GM15510 (cell line): Measurements from ENCODE around the gene TEX54.

Experiments used
- POLR2A ChIP-seq: IDR thresholded peaks from 3 replicates; pipeline ENCODE4 v1.6.1; 2011; ENCODE audit warnings: borderline replicate concordance; ENCODE audit not compliant: insufficient read length; ENCODE audit errors: extremely low read depth

Gene TEX54

DNA sequence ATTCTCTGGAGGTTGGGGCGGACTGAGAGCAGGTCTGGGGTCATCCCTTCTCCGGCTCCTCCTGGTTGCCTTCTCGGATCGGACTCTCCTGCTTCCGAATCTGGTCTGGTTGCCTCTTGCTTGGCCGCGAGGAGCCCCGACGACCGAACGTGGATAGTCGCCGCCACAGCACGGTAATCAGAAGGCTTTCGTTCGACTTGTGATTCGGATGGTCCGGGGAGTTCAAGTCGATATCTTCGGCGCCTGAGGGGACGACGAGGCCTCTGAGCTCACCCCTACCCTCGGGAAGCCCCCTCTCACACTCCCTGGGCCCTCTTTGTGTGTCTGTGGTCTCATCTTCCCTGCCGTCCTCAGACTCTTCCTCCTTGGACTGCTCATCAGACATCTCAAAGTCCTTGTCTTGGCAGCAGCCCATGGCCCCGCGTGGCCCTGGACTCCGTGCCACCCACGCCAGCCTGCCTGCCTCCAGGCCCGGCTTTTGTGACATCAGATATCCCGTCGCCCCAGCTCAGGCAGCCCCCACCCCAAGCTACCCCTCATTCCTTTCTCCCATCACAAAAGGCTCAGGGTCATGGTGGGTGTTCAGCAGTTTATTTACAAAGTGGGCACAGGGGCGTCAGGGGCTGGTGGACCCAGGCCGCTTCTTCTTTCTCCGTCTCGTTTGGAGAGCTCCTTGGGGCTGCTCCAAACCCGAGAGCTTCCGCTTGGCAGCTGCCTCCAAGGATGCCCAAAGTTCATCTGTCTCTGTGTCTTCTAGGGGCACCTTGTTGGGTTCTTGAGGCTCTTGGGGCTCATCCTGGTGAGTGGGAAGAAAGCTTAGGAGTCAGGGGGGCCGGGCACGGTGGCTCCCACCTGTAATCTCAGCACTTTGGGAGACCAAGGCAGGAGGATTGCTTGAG, at the start of gene TEX54:
Gene TEX54 (minus strand): TSS at position 506 of the 899 bp plus-strand sequence.
- no peak for TF ChIP-seq POLR2A

DNA sequence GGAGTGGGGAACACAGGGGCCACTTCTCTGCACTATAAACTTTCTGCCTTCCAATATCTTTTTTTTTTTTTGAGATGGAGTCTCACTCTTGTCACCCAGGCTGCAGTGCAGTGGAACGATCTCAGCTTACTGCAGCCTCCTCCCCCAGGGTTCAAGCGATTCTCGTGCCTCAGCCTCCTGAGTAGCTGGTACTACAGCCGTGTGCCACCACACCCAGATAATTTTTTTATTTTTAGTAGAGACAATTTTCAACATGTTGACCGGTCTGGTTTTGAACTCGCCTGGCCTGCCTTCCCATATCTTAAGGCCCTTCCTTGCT, 49.7 kb upstream of the TEX54 start:
- no peak for TF ChIP-seq POLR2A

DNA sequence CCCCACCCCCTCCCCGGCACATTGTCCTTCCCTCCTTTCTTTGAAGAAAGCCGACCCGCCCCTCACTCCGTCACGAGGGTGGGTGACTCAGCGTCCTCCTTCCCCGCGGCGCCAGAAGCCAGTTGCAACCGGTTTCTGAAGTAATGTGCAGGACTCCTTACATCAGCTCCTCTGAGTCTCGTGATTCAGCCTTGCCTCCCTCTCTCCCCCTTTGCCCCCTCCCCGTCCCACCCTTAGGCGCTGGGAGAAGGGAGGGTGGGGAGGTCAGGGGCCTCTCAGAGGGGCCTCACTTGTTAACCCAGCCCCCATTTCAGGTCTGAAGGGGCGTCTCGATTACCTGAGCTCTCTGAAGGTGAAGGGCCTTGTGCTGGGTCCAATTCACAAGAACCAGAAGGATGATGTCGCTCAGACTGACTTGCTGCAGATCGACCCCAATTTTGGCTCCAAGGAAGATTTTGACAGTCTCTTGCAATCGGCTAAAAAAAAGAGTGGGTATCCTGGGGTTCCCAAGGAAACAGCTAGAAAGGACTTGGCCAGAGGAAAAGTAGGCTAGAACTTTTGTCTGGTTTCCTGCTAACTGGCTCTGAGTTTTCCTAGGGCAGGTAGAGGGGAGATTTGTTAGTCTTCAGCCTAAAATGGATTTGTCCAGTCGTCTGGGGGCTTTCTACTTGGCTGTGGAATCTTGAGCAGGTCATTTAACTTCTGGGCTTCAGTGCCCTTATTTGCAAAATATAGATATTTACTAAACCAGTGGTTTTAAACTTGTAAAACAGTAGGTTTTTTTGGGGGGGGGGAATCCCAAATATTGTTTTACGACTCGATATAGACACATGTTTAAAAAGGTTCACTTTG, 49.2 kb upstream of the TEX54 start:
- peak; percentile 39 for TF ChIP-seq POLR2A

DNA sequence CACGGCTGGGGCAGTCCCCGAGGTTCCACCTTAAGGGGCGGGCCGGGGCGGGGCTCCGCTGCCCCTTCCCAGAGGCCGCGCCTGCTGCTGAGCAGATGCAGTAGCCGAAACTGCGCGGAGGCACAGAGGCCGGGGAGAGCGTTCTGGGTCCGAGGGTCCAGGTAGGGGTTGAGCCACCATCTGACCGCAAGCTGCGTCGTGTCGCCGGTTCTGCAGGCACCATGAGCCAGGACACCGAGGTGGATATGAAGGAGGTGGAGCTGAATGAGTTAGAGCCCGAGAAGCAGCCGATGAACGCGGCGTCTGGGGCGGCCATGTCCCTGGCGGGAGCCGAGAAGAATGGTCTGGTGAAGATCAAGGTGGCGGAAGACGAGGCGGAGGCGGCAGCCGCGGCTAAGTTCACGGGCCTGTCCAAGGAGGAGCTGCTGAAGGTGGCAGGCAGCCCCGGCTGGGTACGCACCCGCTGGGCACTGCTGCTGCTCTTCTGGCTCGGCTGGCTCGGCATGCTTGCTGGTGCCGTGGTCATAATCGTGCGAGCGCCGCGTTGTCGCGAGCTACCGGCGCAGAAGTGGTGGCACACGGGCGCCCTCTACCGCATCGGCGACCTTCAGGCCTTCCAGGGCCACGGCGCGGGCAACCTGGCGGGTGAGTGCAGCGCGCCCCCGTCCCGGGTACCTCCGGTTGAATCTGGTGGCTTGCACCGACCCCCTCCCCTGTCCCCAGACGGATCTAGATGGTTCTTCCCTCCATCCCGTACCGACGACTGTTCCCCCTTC, 48.4 kb upstream of the TEX54 start, which contains the start of gene SLC3A2:
Gene SLC3A2 (plus strand): TSS at position 94 of the 776 bp plus-strand sequence. CDS start 128 bp downstream, at position 222.
- peak; percentile 98 for TF ChIP-seq POLR2A

DNA sequence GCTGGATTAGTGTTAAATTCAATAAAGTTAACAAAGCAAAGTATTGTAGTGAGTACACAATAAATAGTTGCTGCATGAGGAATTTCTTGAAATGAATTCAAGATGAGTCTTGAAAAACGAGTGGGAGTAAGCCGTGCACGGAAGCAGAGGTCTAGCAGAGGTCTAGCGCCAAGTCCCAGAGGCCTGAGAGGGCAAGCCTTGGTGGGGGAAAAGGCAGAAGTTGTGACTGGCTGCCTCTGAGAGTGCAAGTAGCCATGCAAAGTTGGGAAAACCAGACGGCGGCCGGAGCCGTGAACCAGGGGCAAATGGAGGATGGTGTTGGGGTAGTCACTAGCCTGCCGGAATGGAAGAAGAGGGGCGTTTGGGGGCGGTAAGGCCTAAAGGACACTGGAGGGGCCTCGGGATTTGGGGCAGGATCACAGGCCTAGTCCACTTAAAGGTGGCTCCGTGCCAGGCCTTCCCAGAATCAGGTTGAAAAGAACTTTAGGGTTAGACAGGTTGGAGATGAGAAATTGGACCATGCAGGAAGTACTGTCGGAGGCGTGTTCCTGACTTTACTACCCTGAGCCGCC, 47.7 kb upstream of the TEX54 start:
- TF ChIP-seq POLR2A, result no peak

DNA sequence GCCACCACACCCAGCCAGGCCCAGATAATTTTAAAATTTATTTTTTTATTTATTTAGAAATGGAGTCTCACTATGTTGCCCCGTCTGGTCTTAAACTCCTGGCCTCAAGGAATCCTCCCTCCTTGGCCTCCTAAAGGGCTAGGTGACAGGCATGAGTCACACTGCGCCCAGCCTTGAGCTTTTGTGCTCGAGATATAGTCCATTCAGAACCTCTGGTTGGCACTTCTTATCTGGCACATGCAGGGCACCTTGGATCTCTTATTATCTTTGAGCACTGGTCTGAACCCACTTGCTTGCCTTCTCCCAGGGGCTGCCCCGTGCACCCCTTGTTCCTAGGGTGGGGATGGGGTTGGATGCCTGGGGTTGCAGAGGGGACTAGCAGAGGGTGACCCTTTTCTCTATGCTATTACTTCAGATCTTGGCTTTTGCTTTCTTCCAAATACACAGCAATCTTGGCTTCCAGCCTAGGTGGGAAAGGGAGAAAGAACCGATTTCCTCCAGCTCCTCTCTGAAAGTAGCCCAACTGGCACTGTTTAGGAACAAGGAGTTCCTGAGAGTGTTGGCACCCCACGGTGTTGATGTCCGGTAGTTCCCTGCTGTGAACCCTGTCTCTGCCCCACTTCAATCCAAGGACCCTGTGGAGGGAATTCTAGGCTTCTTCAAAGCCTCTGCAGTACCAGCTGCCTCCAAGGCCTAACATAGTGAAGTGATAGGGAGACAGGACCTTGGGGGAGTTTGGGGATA, 46.8 kb upstream of the TEX54 start:
- no peak for TF ChIP-seq POLR2A

DNA sequence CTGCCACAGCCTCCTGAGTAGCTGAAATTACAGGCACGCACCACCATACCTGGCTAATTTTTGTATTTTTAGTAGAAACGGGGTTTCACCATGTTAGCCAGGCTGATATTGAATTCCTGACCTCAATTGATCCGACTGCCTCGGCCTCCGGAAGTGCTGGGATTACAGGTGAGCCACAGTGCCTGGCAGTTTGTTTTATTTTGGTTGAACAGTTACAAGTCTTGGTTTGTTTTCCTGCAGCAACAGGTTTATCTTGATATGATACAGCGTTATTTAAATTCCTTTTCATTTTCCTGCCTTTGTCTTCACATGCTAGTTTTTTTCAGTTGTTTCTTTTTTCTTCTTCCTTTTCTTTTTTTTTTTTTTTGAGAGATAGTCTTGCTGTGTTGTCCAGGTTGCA, 44.1 kb upstream of the TEX54 start:
- TF ChIP-seq POLR2A, result no peak

DNA sequence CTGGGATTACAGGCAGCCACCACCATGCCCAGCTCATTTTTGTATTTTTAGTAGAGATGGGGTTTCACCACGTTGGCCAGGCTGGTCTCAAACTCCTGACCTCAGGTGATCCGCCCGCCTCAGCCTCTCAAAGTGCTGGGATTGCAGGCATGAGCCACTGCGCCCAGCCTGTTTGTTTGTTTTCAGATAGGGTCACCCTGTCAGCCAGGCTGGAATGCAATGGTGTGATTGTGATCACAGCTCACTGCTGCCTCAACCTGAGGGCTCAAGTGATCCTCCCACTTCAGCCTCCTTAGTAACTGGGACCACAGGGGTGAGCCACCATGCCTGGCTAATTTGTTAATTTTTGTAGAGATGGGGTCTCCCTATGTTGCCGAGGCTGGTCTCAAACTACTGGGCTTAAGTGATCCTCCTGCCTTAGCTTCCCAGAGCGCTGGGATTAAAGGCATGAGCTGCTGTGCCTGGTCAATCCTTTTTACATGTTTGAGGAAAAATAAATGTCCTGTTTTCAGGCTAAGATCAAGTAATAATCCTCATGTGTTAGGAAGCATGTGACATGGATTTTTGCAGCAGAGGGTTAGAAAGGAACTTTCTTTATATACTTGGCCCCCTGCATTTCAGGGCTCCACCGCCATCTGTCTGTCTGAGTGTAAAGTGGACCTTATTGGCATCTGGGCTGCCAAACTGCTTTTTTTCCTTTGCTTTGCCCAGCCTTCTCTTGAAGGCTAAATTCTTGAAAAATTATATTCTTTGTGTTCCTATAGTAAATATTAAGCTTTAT, 43.2 kb upstream of the TEX54 start:
- no peak for TF ChIP-seq POLR2A

DNA sequence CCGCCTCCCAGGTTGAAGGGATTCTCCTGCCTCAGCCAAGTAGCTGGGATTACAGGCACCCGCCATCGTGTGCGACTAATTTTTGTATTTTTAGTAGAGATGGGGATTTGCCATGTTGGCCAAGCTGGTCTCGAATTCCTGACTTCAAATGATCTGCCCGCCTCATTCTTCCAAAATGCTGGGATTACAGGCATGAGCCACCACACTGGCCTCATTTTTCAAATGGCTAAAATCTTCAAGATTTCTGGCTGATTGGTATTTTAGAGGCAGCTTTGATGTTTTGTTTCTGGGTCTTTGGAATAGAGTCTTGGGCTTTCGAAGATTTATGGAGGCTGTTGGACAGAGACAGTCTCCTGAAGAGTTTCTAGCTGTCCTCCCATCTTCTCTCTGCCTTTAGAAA, 42.2 kb upstream of the TEX54 start:
- no peak for TF ChIP-seq POLR2A

DNA sequence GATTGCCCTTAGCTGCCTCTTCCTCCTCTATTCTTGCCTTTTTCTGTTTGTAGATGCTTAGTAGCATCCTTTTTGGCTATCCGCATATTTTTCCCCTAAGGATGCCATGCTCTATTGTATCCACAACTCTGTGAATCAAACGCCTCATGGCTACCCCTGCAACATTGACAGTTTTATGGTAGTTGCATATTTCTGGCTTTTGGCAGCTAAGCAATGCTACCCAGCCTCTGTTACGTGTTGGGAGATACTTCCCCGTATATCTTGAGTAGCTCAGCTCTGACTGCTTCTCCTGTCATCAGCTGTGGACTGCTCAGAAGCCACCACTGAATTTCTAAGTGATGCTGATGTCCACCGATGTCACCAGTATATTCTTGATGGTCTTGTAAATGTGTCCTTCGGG, 33.0 kb upstream of the TEX54 start:
- no peak for TF ChIP-seq POLR2A

DNA sequence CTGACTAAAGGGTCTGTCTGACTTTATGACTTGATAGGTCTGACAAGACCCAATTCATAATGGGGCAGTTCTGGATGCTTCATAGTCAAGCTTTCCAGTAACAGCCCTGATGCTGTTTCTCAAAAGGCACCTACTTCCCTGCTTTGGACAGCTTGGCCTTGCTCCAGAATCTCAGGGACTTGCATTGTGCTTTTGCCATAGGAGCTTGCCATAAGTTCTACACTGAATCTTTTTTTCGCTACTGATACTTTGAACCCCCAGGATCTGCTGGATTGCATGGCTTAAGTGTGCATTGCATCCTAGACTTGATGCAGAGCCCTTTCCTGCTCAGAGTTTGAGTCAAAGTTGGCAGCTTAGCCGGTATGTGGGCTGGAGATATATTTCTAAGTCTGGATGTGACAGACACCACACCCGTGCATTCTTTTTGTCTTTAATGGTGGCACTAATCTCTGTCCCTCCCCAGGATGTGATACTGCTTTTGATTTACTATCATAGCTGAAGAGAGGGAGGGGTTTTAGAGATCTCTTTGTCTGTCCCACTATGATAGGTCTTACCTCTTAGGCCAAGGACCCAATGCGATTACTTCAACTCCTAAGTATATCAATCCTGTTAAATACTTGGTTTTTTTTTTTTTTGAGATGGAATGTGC, 31.2 kb upstream of the TEX54 start:
- TF ChIP-seq POLR2A, result no peak

DNA sequence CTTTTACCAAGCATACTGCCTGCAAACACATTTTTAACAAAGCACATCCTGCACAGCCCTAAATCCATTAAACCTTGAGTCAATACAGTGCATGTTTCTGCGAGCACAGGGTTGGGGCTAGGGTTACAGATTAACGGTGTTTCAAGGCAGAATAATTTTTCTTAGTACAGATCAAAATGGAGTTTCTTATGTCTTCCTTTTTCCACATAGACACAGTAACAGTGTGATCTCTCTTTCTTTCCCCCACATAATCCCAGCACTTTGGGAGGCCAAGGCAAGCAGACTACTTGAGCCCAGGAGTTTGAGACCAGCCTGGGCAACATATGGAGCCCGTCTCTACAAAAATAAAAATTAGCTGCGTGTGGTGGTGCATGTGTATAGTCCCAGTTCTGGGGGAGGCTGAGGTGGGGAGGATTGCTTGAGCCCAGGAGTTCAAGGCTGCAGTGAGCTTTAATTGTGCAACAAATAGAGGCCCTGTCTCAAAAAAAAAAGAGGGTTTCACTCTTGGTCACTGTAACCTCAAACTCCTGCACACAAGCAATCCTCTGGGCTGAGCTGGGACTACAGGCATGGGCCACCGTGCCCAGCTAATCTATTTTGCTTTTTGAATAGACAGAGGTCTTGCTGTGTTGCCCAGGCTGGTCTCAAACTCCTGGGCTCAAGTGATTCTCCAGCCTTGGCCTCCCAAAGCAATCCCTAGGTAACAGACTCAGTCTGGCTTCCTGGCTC, 28.4 kb upstream of the TEX54 start:
- no peak for TF ChIP-seq POLR2A
